ENCODE measurements around the gene DCTD.

GRCh38 chr4:182914357-182914756 lies 2.8 kb downstream of the DCTD start:
- TF ChIP-seq, protein P1, sequence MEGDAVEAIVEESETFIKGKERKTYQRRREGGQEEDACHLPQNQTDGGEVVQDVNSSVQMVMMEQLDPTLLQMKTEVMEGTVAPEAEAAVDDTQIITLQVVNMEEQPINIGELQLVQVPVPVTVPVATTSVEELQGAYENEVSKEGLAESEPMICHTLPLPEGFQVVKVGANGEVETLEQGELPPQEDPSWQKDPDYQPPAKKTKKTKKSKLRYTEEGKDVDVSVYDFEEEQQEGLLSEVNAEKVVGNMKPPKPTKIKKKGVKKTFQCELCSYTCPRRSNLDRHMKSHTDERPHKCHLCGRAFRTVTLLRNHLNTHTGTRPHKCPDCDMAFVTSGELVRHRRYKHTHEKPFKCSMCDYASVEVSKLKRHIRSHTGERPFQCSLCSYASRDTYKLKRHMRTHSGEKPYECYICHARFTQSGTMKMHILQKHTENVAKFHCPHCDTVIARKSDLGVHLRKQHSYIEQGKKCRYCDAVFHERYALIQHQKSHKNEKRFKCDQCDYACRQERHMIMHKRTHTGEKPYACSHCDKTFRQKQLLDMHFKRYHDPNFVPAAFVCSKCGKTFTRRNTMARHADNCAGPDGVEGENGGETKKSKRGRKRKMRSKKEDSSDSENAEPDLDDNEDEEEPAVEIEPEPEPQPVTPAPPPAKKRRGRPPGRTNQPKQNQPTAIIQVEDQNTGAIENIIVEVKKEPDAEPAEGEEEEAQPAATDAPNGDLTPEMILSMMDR (IDR thresholded peaks at IDR 0.05) = no peak
- TF ChIP-seq POLR2AphosphoS5 (IDR thresholded peaks at IDR 0.05) (no peak), POLR2A (IDR thresholded peaks at IDR 0.05) (no peak), EP300 (IDR thresholded peaks at IDR 0.05) (no peak)
